GM12873 (cell line): ENCODE results near the gene HLA-G.

Experiments used
- CTCF ChIP-seq: IDR thresholded peaks from 2 replicates; pipeline ENCODE4 v1.5.1; 2012; ENCODE audit warnings: low read depth, mild to moderate bottlenecking, moderate library complexity, low read length, control low read depth; ENCODE audit not compliant: insufficient read depth; ENCODE audit errors: missing control alignments

Gene HLA-G

GRCh38 chr6:29810371-29810770 lies 17.3 kb upstream of the HLA-G start:
- TF ChIP-seq CTCF, result no peak

- no peak for TF ChIP-seq CTCF
Measured at GRCh38 chr6:29811377-29811776, 16.2 kb upstream of the HLA-G start.

GRCh38 chr6:29813066-29813465 lies 14.6 kb upstream of the HLA-G start:
- no peak for TF ChIP-seq CTCF

GRCh38 chr6:29813809-29814208 lies 13.8 kb upstream of the HLA-G start:
- no peak for TF ChIP-seq CTCF

GRCh38 chr6:29814379-29815117 lies 13.1 kb upstream of the HLA-G start:
- TF ChIP-seq CTCF, result no peak

GRCh38 chr6:29815118-29815750 lies 12.4 kb upstream of the HLA-G start:
- no peak for TF ChIP-seq CTCF

GRCh38 chr6:29816030-29816429 lies 11.6 kb upstream of the HLA-G start:
- TF ChIP-seq CTCF, result no peak
